PFSK-1 (cell line): ENCODE results near the gene FRMD4A.

Experiments
- FOXP2 ChIP-seq: optimal IDR thresholded peaks from 2 replicates; pipeline ENCODE3; 2011; ENCODE audit warnings: borderline replicate concordance, control low read depth, inconsistent platforms; ENCODE audit not compliant: insufficient read depth; ENCODE audit errors: extremely low read length, extremely low read depth
- POLR2AphosphoS5 ChIP-seq: IDR thresholded peaks from 2 replicates; pipeline ENCODE4 v1.6.1; 2012; ENCODE audit warnings: low read depth, mild to moderate bottlenecking, control low read depth, low read length, moderate library complexity
- REST ChIP-seq, 2 experiments: IDR thresholded peaks; 2 replicates each; pipeline versions ENCODE4 v1.6.1 to v1.8.0; 2011 to 2012; ENCODE audit warnings: low read depth in 2 of 2, low read length in 2 of 2, control low read depth in 1 of 2, inconsistent platforms in 1 of 2, mild to moderate bottlenecking in 1 of 2, moderate library complexity in 1 of 2; ENCODE audit not compliant: insufficient read depth in 1 of 2
- SIN3A ChIP-seq: IDR thresholded peaks from 2 replicates; pipeline ENCODE4 v1.6.1; 2012; ENCODE audit warnings: mild to moderate bottlenecking, low read length, moderate library complexity, borderline replicate concordance; ENCODE audit not compliant: insufficient read depth
- TAF1 ChIP-seq: IDR thresholded peaks from 2 replicates; pipeline ENCODE4 v1.6.1; 2012; ENCODE audit warnings: low read length, control low read depth, borderline replicate concordance; ENCODE audit not compliant: insufficient read depth

FRMD4A gene

GRCh38 chr10:14124941-14125340 lies 205.8 kb downstream of the FRMD4A start:
- no peak for TF ChIP-seq REST (IDR thresholded peaks at IDR 0.05; ENCODE audit: insufficient read depth in 1 of 2, low read depth in 2 of 2, low read length in 2 of 2)
- no peak for TF ChIP-seq POLR2AphosphoS5
- TF ChIP-seq SIN3A, result no peak
- no peak for TF ChIP-seq TAF1
- TF ChIP-seq FOXP2, result no peak

- TF ChIP-seq POLR2AphosphoS5 (no peak), TAF1 (no peak), SIN3A (no peak), REST (IDR thresholded peaks at IDR 0.05; ENCODE audit: insufficient read depth in 1 of 2, low read depth in 2 of 2, low read length in 2 of 2) (no peak), FOXP2 (no peak)
Measured at GRCh38 chr10:14123139-14123538, 207.6 kb downstream of the FRMD4A start.

GRCh38 chr10:14120812-14121211 lies 209.9 kb downstream of the FRMD4A start:
- no peak for TF ChIP-seq FOXP2
- no peak for TF ChIP-seq REST (IDR thresholded peaks at IDR 0.05; ENCODE audit: insufficient read depth in 1 of 2, low read depth in 2 of 2, low read length in 2 of 2)
- TF ChIP-seq SIN3A, result no peak
- TF ChIP-seq POLR2AphosphoS5, result no peak
- no peak for TF ChIP-seq TAF1

GRCh38 chr10:14118953-14119352 lies 211.8 kb downstream of the FRMD4A start:
- TF ChIP-seq SIN3A (no peak), TAF1 (no peak), REST (IDR thresholded peaks at IDR 0.05; ENCODE audit: insufficient read depth in 1 of 2, low read depth in 2 of 2, low read length in 2 of 2) (no peak), POLR2AphosphoS5 (no peak), FOXP2 (no peak)

GRCh38 chr10:14116837-14117236 lies 213.9 kb downstream of the FRMD4A start:
- TF ChIP-seq POLR2AphosphoS5, result no peak
- TF ChIP-seq FOXP2, result no peak
- TF ChIP-seq TAF1, result no peak
- no peak for TF ChIP-seq SIN3A
- no peak for TF ChIP-seq REST (IDR thresholded peaks at IDR 0.05; ENCODE audit: insufficient read depth in 1 of 2, low read depth in 2 of 2, low read length in 2 of 2)
